Neural crest cell (in vitro differentiated cells): ENCODE data around the gene SMARCC1. TPM values are rescaled to one million over a fixed set of nuclear protein-coding genes. Genes with fewer than 3 reads are reported as not detected.
A peak's percentile ranks its signal among the peaks of the same experiment; 100 is the strongest.
"Not testable (repeated sequence)": the region's sequence is repeated elsewhere in the genome, so short reads cannot be mapped to it uniquely, and the experiment has no call there.

ENCODE experiments used
- DNase-seq: peaks from one replicate; pipeline ENCODE4 v3.0.0; 2021; ENCODE audit warnings: low read depth, mixed read lengths, low spot score
- H3K27ac Mint-ChIP-seq: one replicate; pipeline ENCODE4 v1.8.0; 2021; ENCODE audit warnings: mild to moderate bottlenecking, mixed read lengths; ENCODE audit not compliant: unreplicated experiment
- H3K27me3 Mint-ChIP-seq: 2 replicates; pipeline ENCODE4 v1.8.0; 2021; ENCODE audit warnings: low read depth, mild to moderate bottlenecking, mixed read lengths
- H3K36me3 Mint-ChIP-seq: 2 replicates; pipeline ENCODE4 v1.8.0; 2021; ENCODE audit warnings: low read depth, mild to moderate bottlenecking, mixed read lengths
- H3K4me1 Mint-ChIP-seq: 2 replicates; pipeline ENCODE4 v1.8.0; 2021; ENCODE audit warnings: mixed read lengths
- H3K4me3 Mint-ChIP-seq: one replicate; pipeline ENCODE4 v1.8.0; 2021; ENCODE audit warnings: mild to moderate bottlenecking, mixed read lengths
- H3K9me3 Mint-ChIP-seq: 2 replicates; pipeline ENCODE4 v1.8.0; 2021; ENCODE audit warnings: mixed read lengths
- CTCF ChIP-seq: fragments of 200-600 bp; sonication (generic); conservative IDR thresholded peaks from 2 replicates; pipeline ENCODE4 v1.5.0; 2021; ENCODE audit warnings: antibody characterized with exemption, mild to moderate bottlenecking
- total RNA-seq: library from RNA; stranded (reverse); gene quantifications from 2 replicates; pipeline ENCODE4 v1.2.1, GENCODE V29; 2021

SMARCC1 gene
- total RNA-seq, 1 donor from 2014 or later = 281 TPM

- TF ChIP-seq CTCF = no peak
- H3K4me1 Mint-ChIP-seq = peaks cover 3% of the 10 kb centered on the region
- no peak for DNase-seq
- no peaks in the 10 kb centered on the region for H3K27me3 Mint-ChIP-seq
- H3K4me3 Mint-ChIP-seq = no peak overlapping the region
- H3K9me3 Mint-ChIP-seq = no peaks in the 10 kb centered on the region
- no peak overlapping the region for H3K27ac Mint-ChIP-seq
- peaks cover 7% of the 10 kb centered on the region for H3K36me3 Mint-ChIP-seq
Measured at GRCh38 chr3:47747558-47747957, 34.1 kb downstream of the SMARCC1 start.

- peaks cover 7% of the 10 kb centered on the region for H3K36me3 Mint-ChIP-seq
- no peak overlapping the region for H3K4me3 Mint-ChIP-seq
- H3K27me3 Mint-ChIP-seq = no peaks in the 10 kb centered on the region
- H3K27ac Mint-ChIP-seq = no peak overlapping the region
- no peaks in the 10 kb centered on the region for H3K9me3 Mint-ChIP-seq
- no peak for TF ChIP-seq CTCF
- peaks cover 3% of the 10 kb centered on the region for H3K4me1 Mint-ChIP-seq
- no peak for DNase-seq
Measured at GRCh38 chr3:47746264-47746663, 35.4 kb downstream of the SMARCC1 start.

GRCh38 chr3:47743855-47744254 lies 37.8 kb downstream of the SMARCC1 start:
- peaks cover 3% of the 10 kb centered on the region for H3K4me1 Mint-ChIP-seq
- peaks cover 7% of the 10 kb centered on the region for H3K36me3 Mint-ChIP-seq
- H3K9me3 Mint-ChIP-seq = no peaks in the 10 kb centered on the region
- no peaks in the 10 kb centered on the region for H3K27me3 Mint-ChIP-seq
- no peak overlapping the region for H3K4me3 Mint-ChIP-seq
- DNase-seq = no peak
- H3K27ac Mint-ChIP-seq = no peak overlapping the region
- TF ChIP-seq CTCF = no peak

GRCh38 chr3:47743352-47743751 lies 38.3 kb downstream of the SMARCC1 start:
- not testable (repeated sequence) for H3K36me3 Mint-ChIP-seq, H3K4me3 Mint-ChIP-seq, H3K27ac Mint-ChIP-seq, H3K4me1 Mint-ChIP-seq, H3K9me3 Mint-ChIP-seq, H3K27me3 Mint-ChIP-seq, DNase-seq

- Mint-ChIP-seq H3K4me1 (peaks cover 3% of the 10 kb centered on the region), H3K4me3 (no peak overlapping the region), H3K36me3 (peaks cover 7% of the 10 kb centered on the region), H3K27ac (no peak overlapping the region), H3K9me3 (no peaks in the 10 kb centered on the region), H3K27me3 (no peaks in the 10 kb centered on the region)
- TF ChIP-seq CTCF = no peak
- DNase-seq = no peak
Measured at GRCh38 chr3:47741925-47742324, 39.8 kb downstream of the SMARCC1 start.

- Mint-ChIP-seq H3K9me3 (no peaks in the 10 kb centered on the region), H3K4me1 (no peaks in the 10 kb centered on the region), H3K36me3 (peaks cover 35% of the 10 kb centered on the region), H3K27ac (peak overlapping the region; percentile 79), H3K27me3 (no peaks in the 10 kb centered on the region), H3K4me3 (no peak overlapping the region)
- no peak for TF ChIP-seq CTCF
- no peak for DNase-seq
Measured at GRCh38 chr3:47732143-47732542, 49.5 kb downstream of the SMARCC1 start.
